ENCODE data around the gene MCRS1. TPM values are rescaled to one million over a fixed set of nuclear protein-coding genes. Genes with fewer than 3 reads are reported as not detected.
A peak's percentile ranks its signal among the peaks of the same experiment; 100 is the strongest.

The MCRS1 gene
- total RNA-seq, 4 donors from 2014 or later = 38.5 to 53.8 (median 41.5) TPM

- TF ChIP-seq CTCF (IDR thresholded peaks at IDR 0.05) = no peak
- TF ChIP-seq POLR2A (IDR thresholded peaks at IDR 0.05) = no peak
- no peak overlapping the region for H3K4me3 ChIP-seq (ENCODE audit: low read depth, poor library complexity, severe bottlenecking)
- 36 to 44% methylated on average over 7 of the region's 7 CpGs for WGBS, 2 donors
- intact Hi-C loops (cut with DNase I; ENCODE audit: low total_unique reads) = no loop called here
- peak; percentile 44 to 86 for DNase-seq (ENCODE audit: low spot score in 2 of 2)
Measured at GRCh38 chr12:49552014-49552413, 15.9 kb downstream of the MCRS1 start.

GRCh38 chr12:49550693-49551252, 17.2 kb downstream of the MCRS1 start:
- no peak for DNase-seq (ENCODE audit: low spot score in 2 of 2)
- no peak for TF ChIP-seq CTCF (IDR thresholded peaks at IDR 0.05)
- TF ChIP-seq POLR2A (IDR thresholded peaks at IDR 0.05) = no peak
- intact Hi-C loops (cut with DNase I; ENCODE audit: low total_unique reads) = no loop called here
- 88 to 90% methylated on average over 6 of the region's 6 CpGs for WGBS, 2 donors
- no peak overlapping the region for H3K4me3 ChIP-seq (ENCODE audit: low read depth, poor library complexity, severe bottlenecking)

GRCh38 chr12:49549735-49550692, 17.9 kb downstream of the MCRS1 start:
- H3K4me3 ChIP-seq (ENCODE audit: low read depth, poor library complexity, severe bottlenecking) = no peak overlapping the region
- DNase-seq (ENCODE audit: low spot score in 2 of 2) = no peak
- 78 to 82% methylated on average over 19 to 26 of the region's 28 CpGs for WGBS, 2 donors
- intact Hi-C loops (cut with DNase I; ENCODE audit: low total_unique reads) = no loop called here
- no peak for TF ChIP-seq CTCF (IDR thresholded peaks at IDR 0.05)

GRCh38 chr12:49548822-49549648, 18.9 kb downstream of the MCRS1 start:
- intact Hi-C loops (cut with DNase I; ENCODE audit: low total_unique reads) = no loop called here

GRCh38 chr12:49548481-49548821, 19.5 kb downstream of the MCRS1 start:
- intact Hi-C loops (cut with DNase I; ENCODE audit: low total_unique reads) = no loop called here
- H3K4me3 ChIP-seq (ENCODE audit: low read depth, poor library complexity, severe bottlenecking) = no peak overlapping the region
- no peak for TF ChIP-seq CTCF (IDR thresholded peaks at IDR 0.05)
- TF ChIP-seq POLR2A (IDR thresholded peaks at IDR 0.05) = no peak

More at GRCh38 chr12:49548822-49549648, 18.9 kb downstream of the MCRS1 start:
- H3K4me3 ChIP-seq (ENCODE audit: low read depth, poor library complexity, severe bottlenecking) = no peak overlapping the region
- DNase-seq (ENCODE audit: low spot score in 2 of 2) = no peak
- WGBS, 2 donors = 25% methylated on average over 23 to 39 of the region's 70 CpGs
- TF ChIP-seq CTCF (IDR thresholded peaks at IDR 0.05) = no peak
- TF ChIP-seq POLR2A (IDR thresholded peaks at IDR 0.05) = no peak

More at GRCh38 chr12:49548481-49548821, 19.5 kb downstream of the MCRS1 start:
- no peak for DNase-seq (ENCODE audit: low spot score in 2 of 2)
- 37 to 39% methylated on average over 6 to 8 of the region's 8 CpGs for WGBS, 2 donors
